Naive thymus-derived CD4-positive, alpha-beta T cell (primary cell): ENCODE data around the gene DAPK1. TPM values are rescaled to one million over a fixed set of nuclear protein-coding genes. Genes with fewer than 3 reads are reported as not detected.

Source experiments
- ATAC-seq: fragments of 150-1000 bp; cut with Tn5 transposase; 2 replicates; pipeline ENCODE4 v1.10.0; 2021; ENCODE audit warnings: mild to moderate bottlenecking, moderate library complexity
- CTCF ChIA-PET: fragments of 350-600 bp; sonication (Branson Sonifier 250); formaldehyde crosslinking; loops from one replicate; lab custom pipeline; 2021; ENCODE audit warnings: antibody characterized with exemption; lab: Charles Lee
- POLR2A ChIA-PET: fragments of 350-600 bp; sonication (Branson Sonifier 250); formaldehyde crosslinking; loops from one replicate; lab custom pipeline; 2021; ENCODE audit warnings: antibody characterized with exemption, inconsistent platforms; lab: Charles Lee
- DNase-seq, 9 donors: peaks; one replicate each; pipeline versions ENCODE4 v3.0.0 to v3.0.0-alpha.2; 2020 to 2022; ENCODE audit warnings: mixed read lengths in 1 of 9
- H3K27ac ChIP-seq: one replicate; pipeline ENCODE4 v1.7.0; 2013; ENCODE audit warnings: mild to moderate bottlenecking, low read depth, low read length, moderate library complexity
- H3K27me3 ChIP-seq, 2 donors: one replicate each; pipeline ENCODE4 v1.7.0; 2013; ENCODE audit warnings: low read length in 2 of 2, mild to moderate bottlenecking in 2 of 2, moderate library complexity in 2 of 2; ENCODE audit not compliant: control insufficient read depth in 2 of 2, insufficient read depth in 2 of 2
- H3K36me3 ChIP-seq, 3 experiments: 1 replicate in 2 of 3; 2 replicates in 1 of 3; pipeline ENCODE4 v1.7.0; 2013; ENCODE audit warnings: low read length in 3 of 3, mild to moderate bottlenecking in 3 of 3, moderate library complexity in 1 of 3; ENCODE audit not compliant: insufficient read depth in 3 of 3, control insufficient read depth in 2 of 3
- H3K4me1 ChIP-seq, 2 donors: one replicate each; pipeline ENCODE4 v1.7.0; 2013; ENCODE audit warnings: low read length in 2 of 2, mild to moderate bottlenecking in 2 of 2, moderate library complexity in 1 of 2; ENCODE audit not compliant: control insufficient read depth in 2 of 2, insufficient read depth in 2 of 2
- H3K4me3 ChIP-seq: 2 replicates; pipeline ENCODE4 v1.7.0; 2013; ENCODE audit warnings: mild to moderate bottlenecking, low read length
- H3K9me3 ChIP-seq, 3 experiments: 1 replicate in 2 of 3; 2 replicates in 1 of 3; pipeline ENCODE4 v1.7.0; 2013; ENCODE audit warnings: low read length in 3 of 3; ENCODE audit not compliant: control insufficient read depth in 2 of 3
- H3K27ac Mint-ChIP-seq, 9 donors: one replicate each; pipeline ENCODE4 v1.8.0; 2020 to 2022; ENCODE audit warnings: mixed read lengths in 9 of 9, mild to moderate bottlenecking in 8 of 9, moderate library complexity in 5 of 9, inconsistent platforms in 2 of 9
- H3K27me3 Mint-ChIP-seq, 5 donors: one replicate each; pipeline ENCODE4 v1.8.0; 2021 to 2022; ENCODE audit warnings: mixed read lengths in 5 of 5, mild to moderate bottlenecking in 1 of 5
- H3K36me3 Mint-ChIP-seq, 5 donors: one replicate each; pipeline ENCODE4 v1.8.0; 2020 to 2022; ENCODE audit warnings: mixed read lengths in 5 of 5, mild to moderate bottlenecking in 3 of 5, inconsistent platforms in 1 of 5
- H3K4me1 Mint-ChIP-seq, 7 donors: one replicate each; pipeline ENCODE4 v1.8.0; 2020 to 2022; ENCODE audit warnings: mixed read lengths in 7 of 7, mild to moderate bottlenecking in 3 of 7, inconsistent platforms in 1 of 7
- H3K4me3 Mint-ChIP-seq, 10 donors: one replicate each; pipeline ENCODE4 v1.8.0; 2020 to 2022; ENCODE audit warnings: mild to moderate bottlenecking in 10 of 10, mixed read lengths in 10 of 10, moderate library complexity in 6 of 10, inconsistent platforms in 2 of 10
- H3K9me3 Mint-ChIP-seq, 11 donors: one replicate each; pipeline ENCODE4 v1.8.0; 2020 to 2022; ENCODE audit warnings: mixed read lengths in 11 of 11, mild to moderate bottlenecking in 4 of 11, inconsistent platforms in 1 of 11, moderate library complexity in 1 of 11
- intact Hi-C, 2 donors: fragments of 100-400 bp; cut with micrococcal nuclease; formaldehyde crosslinking; loops; one replicate each; pipeline ENCODE4 v1.15.1; 2023
- polyA plus RNA-seq, 2 donors: library from polyadenylated mRNA; unstranded; fragments of 300-500 nt; fragmentation: Illumina TruSeq; gene quantifications; one replicate each; pipeline ENCODE4 v1.2.3, GENCODE V29; 2021
- total RNA-seq, 6 experiments: library from RNA in 5 of 6; stranded (reverse) in 5 of 6; gene quantifications; 1 replicate in 5 of 6; 2 replicates in 1 of 6; pipeline ENCODE4 v1.2.3 and lab custom pipeline; 2021 to 2026

Gene DAPK1
- total and polyA plus RNA-seq, 7 experiments from 2014 or later = 0.20 to 44.8 (median 1.9) TPM

DNA sequence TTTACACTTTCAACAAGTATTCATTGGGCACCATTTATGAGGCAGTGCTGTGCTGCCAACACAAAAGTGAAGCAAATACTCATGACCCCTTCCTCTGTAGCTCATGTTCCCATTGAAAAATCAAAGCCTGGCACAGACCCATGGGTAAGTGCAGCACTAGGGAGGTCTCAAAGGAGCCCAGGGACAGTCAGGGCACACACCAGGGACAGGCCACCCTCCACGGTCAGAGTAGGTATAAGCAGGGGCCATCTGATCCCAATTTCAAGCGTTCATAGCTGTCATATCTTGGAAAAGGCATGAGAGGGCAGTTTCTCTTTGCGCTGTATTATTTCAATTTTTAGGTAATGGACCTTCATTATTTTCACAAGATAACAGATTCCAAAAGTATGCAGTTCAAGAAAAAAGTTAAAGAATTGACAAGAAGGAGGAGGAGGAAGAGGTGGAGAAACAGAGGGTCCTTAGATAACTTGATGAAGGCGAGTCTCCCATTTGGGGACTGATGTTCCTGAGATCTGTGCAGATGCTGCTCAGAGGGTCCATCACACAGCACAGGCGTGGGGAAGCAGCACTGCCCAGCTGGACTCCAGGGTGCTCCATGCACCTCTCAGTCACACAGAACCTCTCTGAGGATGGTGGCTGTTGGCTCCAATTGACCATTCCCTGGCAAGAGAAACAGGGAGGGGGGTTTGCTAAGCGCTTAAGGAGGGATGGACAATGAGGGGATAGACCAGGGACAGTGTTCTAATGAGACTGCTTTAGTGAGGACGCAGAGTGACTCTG, 235.8 kb downstream of the DAPK1 start:
- ChIA-PET POLR2A (interaction anchor here (0.5 to 1.2 kb wide), 2 partner anchors 24 to 26 kb away, joined by 3 read pairs; no protein-coding TSS in a partner anchor), CTCF (no interaction called here)
- H3K4me1 Mint-ChIP-seq = peaks cover 4 to 39% (median 18%) of the 10 kb centered on the region in 7 donors
- H3K36me3 ChIP-seq = peaks cover 0 to 5% (median 0%) of the 10 kb centered on the region in 3 experiments
- ATAC-seq (no peak), DNase-seq (no peak)
- peaks cover 2 to 22% (median 14%) of the 10 kb centered on the region in 5 donors for H3K36me3 Mint-ChIP-seq
- H3K9me3 Mint-ChIP-seq = peaks cover 0 to 8% (median 2%) of the 10 kb centered on the region in 11 donors
- intact Hi-C loops = no loop called here
- no peaks in the 10 kb centered on the region for H3K9me3 ChIP-seq
- peak overlapping the region in 1 of 9 donors; percentile 61 for H3K27ac Mint-ChIP-seq
- H3K27me3 ChIP-seq = no peaks in the 10 kb centered on the region
- no peak overlapping the region for H3K27ac ChIP-seq
- peaks cover 0 to 19% (median 5%) of the 10 kb centered on the region in 5 donors for H3K27me3 Mint-ChIP-seq
- no peak overlapping the region for H3K4me3 ChIP-seq
- no peak overlapping the region for H3K4me3 Mint-ChIP-seq
- no peaks in the 10 kb centered on the region for H3K4me1 ChIP-seq

DNA sequence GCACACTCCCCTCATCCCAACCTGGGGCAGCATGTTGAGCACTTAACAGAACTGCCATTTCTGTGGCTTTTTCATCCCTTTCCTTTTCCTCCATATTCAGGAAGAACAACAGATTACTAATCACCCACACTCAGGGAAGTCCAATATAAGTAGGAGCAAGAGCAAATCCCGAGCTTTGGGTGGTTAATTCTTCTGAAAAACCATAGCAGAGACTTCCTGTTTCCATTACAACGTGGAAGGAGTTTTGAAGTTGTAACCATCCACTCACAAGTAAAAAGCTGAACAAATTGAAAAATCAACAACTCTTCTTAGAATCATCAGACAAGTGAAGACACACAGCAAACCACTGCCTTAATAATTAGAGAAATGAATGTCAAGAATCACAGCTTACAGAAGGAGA, 236.4 kb downstream of the DAPK1 start:
- no peak for DNase-seq
- ATAC-seq = no peak
- intact Hi-C loops = no loop called here
- no peaks in the 10 kb centered on the region for H3K27me3 ChIP-seq
- peaks cover 2 to 17% (median 14%) of the 10 kb centered on the region in 5 donors for H3K36me3 Mint-ChIP-seq
- H3K4me1 Mint-ChIP-seq = peaks cover under 1 to 32% (median 13%) of the 10 kb centered on the region in 7 donors
- no peak overlapping the region for H3K4me3 ChIP-seq
- H3K4me3 Mint-ChIP-seq = no peak overlapping the region
- no peaks in the 10 kb centered on the region for H3K4me1 ChIP-seq
- H3K27me3 Mint-ChIP-seq = peaks cover 0 to 19% (median 5%) of the 10 kb centered on the region in 5 donors
- H3K9me3 ChIP-seq = no peaks in the 10 kb centered on the region
- no peak overlapping the region for H3K27ac Mint-ChIP-seq
- ChIA-PET CTCF (no interaction called here), POLR2A (no interaction called here)
- no peaks in the 10 kb centered on the region for H3K36me3 ChIP-seq
- H3K9me3 Mint-ChIP-seq = peaks cover 0 to 8% (median 2%) of the 10 kb centered on the region in 11 donors
- H3K27ac ChIP-seq = no peak overlapping the region

DNA sequence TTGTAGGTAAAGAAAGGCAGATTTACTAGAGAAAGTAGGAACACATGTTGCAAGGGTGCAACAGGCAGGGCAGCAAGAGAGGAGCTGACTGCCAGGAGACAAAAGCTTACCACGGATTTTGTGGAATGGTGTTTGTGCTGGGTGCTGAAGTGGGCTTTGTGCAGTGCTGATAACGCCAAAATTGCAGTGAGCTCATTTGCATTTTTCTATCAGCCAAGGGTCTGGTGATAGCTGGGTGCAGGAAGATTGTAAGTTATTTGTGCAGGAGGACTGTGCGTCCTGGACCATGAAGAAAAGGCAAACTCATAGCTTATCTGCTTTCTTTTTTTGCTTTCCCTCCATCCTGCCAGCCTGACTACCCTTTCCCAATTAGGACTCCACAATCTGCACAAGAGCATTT, 241.9 kb downstream of the DAPK1 start:
- Mint-ChIP-seq H3K4me1 (peaks cover 2 to 21% (median 14%) of the 10 kb centered on the region in 7 donors), H3K27me3 (peaks cover 0 to 23% (median 6%) of the 10 kb centered on the region in 5 donors), H3K36me3 (peaks cover 0 to 4% (median 3%) of the 10 kb centered on the region in 5 donors), H3K27ac (no peak overlapping the region), H3K9me3 (peaks cover 0 to 22% (median 9%) of the 10 kb centered on the region in 11 donors), H3K4me3 (no peak overlapping the region)
- no peaks in the 10 kb centered on the region for H3K36me3 ChIP-seq
- DNase-seq (no peak), ATAC-seq (no peak)
- ChIA-PET CTCF (no interaction called here), POLR2A (no interaction called here)
- no peak overlapping the region for H3K4me3 ChIP-seq
- H3K9me3 ChIP-seq = peaks cover 0 to 8% (median 0%) of the 10 kb centered on the region in 3 experiments
- no peak overlapping the region for H3K27ac ChIP-seq
- no peaks in the 10 kb centered on the region for H3K4me1 ChIP-seq
- no peaks in the 10 kb centered on the region for H3K27me3 ChIP-seq
- intact Hi-C loops = no loop called here

DNA sequence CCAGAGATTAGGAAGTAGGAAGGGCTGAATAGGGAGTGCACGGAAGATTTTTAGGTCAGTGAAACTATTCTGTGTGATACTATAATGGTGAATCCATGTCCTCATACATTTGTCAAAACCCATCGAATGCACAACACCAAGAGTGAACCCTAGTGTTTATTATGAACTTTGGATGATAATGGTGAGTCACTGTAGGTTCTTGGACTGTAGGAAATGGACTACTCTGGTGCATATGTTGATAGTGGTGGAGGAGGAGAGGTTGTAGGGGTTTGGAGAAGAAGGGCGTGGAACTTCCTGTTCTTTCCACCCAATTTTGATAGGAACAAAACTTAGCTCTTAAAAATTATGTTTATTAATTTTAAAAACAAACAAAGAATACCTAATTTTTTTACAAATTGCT, 242.5 kb downstream of the DAPK1 start:
- H3K36me3 ChIP-seq = no peaks in the 10 kb centered on the region
- Mint-ChIP-seq H3K4me1 (peaks cover 2 to 21% (median 14%) of the 10 kb centered on the region in 7 donors), H3K9me3 (peaks cover 0 to 22% (median 9%) of the 10 kb centered on the region in 11 donors), H3K27ac (no peak overlapping the region), H3K36me3 (peaks cover 0 to 4% (median 3%) of the 10 kb centered on the region in 5 donors), H3K27me3 (peaks cover 0 to 23% (median 6%) of the 10 kb centered on the region in 5 donors), H3K4me3 (no peak overlapping the region)
- H3K9me3 ChIP-seq = peaks cover 0 to 8% (median 0%) of the 10 kb centered on the region in 3 experiments
- H3K4me1 ChIP-seq = no peaks in the 10 kb centered on the region
- no peaks in the 10 kb centered on the region for H3K27me3 ChIP-seq
- ATAC-seq (no peak), DNase-seq (no peak)
- H3K27ac ChIP-seq = no peak overlapping the region
- ChIA-PET CTCF (no interaction called here), POLR2A (no interaction called here)
- intact Hi-C loops = loop anchor here in 1 of 2 donors (2.0 kb wide), 1 partner anchor 61 kb away; no protein-coding TSS in a partner anchor
- no peak overlapping the region for H3K4me3 ChIP-seq

DNA sequence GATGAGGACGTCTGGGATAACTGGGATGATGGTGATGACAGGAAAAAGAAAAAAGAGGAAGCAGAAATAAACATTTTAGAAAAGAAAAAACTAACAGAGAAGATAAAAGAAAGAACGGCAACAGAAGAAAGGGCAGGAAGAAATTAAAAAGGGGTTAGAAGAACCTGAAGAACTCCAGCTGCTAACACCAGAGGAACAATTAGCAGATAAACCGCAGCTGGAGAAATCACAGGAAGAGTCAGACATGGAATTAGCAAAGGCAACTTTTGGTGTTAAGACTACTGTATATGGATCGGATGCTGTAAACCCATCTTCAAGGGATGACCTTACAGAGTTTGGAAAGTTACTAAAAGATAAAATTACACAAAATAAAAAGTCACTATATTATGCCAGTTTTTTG, 243.7 kb downstream of the DAPK1 start:
- H3K4me1 Mint-ChIP-seq = peaks cover 2 to 21% (median 14%) of the 10 kb centered on the region in 7 donors
- intact Hi-C loops = loop anchor here in 1 of 2 donors (2.0 kb wide), 1 partner anchor 63 kb away; no protein-coding TSS in a partner anchor
- Histone ChIP-seq H3K36me3 (no peaks in the 10 kb centered on the region), H3K27me3 (no peaks in the 10 kb centered on the region), H3K4me3 (no peak overlapping the region), H3K9me3 (peaks cover 0 to 8% (median 0%) of the 10 kb centered on the region in 3 experiments), H3K27ac (no peak overlapping the region), H3K4me1 (no peaks in the 10 kb centered on the region)
- peaks cover 0 to 4% (median 0%) of the 10 kb centered on the region in 5 donors for H3K36me3 Mint-ChIP-seq
- DNase-seq (no peak), ATAC-seq (no peak)
- ChIA-PET CTCF (no interaction called here), POLR2A (no interaction called here)
- peaks cover 0 to 21% (median 6%) of the 10 kb centered on the region in 5 donors for H3K27me3 Mint-ChIP-seq
- H3K27ac Mint-ChIP-seq = no peak overlapping the region
- H3K4me3 Mint-ChIP-seq = peak overlapping the region in 3 of 10 donors; percentile 5 to 60 (median 22)
- H3K9me3 Mint-ChIP-seq = peaks cover 0 to 18% (median 8%) of the 10 kb centered on the region in 11 donors

DNA sequence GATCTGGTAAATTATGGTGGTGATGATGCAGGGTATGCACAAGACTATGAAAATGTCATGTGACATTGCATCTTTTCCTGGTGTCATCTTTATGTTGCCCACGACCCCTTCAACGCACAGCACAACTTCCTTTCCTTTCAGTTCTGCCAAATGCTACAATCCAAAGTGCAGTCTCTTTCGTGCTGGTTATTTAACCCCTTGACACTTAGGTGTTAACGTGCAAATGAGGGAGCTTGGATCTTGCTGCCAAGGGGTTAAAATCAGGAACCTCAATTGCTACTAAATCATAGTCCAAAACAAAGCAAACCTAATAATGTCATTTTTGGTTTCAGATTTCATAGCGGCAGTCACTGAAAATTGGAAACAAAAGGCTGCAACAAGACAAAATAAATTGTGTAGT, 244.2 kb downstream of the DAPK1 start:
- Mint-ChIP-seq H3K36me3 (peaks cover 0 to 4% (median 0%) of the 10 kb centered on the region in 5 donors), H3K9me3 (peaks cover 0 to 18% (median 8%) of the 10 kb centered on the region in 11 donors), H3K4me3 (peak overlapping the region in 6 of 10 donors; percentile 3 to 60 (median 19)), H3K27me3 (peaks cover 0 to 23% (median 6%) of the 10 kb centered on the region in 5 donors), H3K4me1 (peaks cover 2 to 21% (median 14%) of the 10 kb centered on the region in 7 donors), H3K27ac (no peak overlapping the region)
- Histone ChIP-seq H3K9me3 (peaks cover 0 to 8% (median 0%) of the 10 kb centered on the region in 3 experiments), H3K27me3 (no peaks in the 10 kb centered on the region), H3K4me3 (no peak overlapping the region), H3K4me1 (no peaks in the 10 kb centered on the region), H3K27ac (no peak overlapping the region), H3K36me3 (no peaks in the 10 kb centered on the region)
- intact Hi-C loops = loop anchor here in 1 of 2 donors (2.0 kb wide), 1 partner anchor 63 kb away; no protein-coding TSS in a partner anchor
- ChIA-PET CTCF (no interaction called here), POLR2A (no interaction called here)
- ATAC-seq (no peak), DNase-seq (no peak)
